Measurements from ENCODE around the gene SYNE1.

GRCh38 chr6:152257581-152257980 lies 379.6 kb downstream of the SYNE1 start:
- TF ChIP-seq CTCF (IDR thresholded peaks at IDR 0.05), result no peak
- no peak for TF ChIP-seq POLR2A (IDR thresholded peaks at IDR 0.05)
- TF ChIP-seq EP300 (IDR thresholded peaks at IDR 0.05), result no peak

Data from ovary (tissue), 3 donors.